ENCODE data around the gene ZNF408. TPM values are rescaled to one million over a fixed set of nuclear protein-coding genes. Genes with fewer than 3 reads are reported as not detected.

Gene ZNF408
- total and polyA plus RNA-seq, 2 of the 13 experiments (the other 11 are each of a cell fraction or from before 2014, with no cell fraction given): 11.2 to 12.5 TPM

DNA sequence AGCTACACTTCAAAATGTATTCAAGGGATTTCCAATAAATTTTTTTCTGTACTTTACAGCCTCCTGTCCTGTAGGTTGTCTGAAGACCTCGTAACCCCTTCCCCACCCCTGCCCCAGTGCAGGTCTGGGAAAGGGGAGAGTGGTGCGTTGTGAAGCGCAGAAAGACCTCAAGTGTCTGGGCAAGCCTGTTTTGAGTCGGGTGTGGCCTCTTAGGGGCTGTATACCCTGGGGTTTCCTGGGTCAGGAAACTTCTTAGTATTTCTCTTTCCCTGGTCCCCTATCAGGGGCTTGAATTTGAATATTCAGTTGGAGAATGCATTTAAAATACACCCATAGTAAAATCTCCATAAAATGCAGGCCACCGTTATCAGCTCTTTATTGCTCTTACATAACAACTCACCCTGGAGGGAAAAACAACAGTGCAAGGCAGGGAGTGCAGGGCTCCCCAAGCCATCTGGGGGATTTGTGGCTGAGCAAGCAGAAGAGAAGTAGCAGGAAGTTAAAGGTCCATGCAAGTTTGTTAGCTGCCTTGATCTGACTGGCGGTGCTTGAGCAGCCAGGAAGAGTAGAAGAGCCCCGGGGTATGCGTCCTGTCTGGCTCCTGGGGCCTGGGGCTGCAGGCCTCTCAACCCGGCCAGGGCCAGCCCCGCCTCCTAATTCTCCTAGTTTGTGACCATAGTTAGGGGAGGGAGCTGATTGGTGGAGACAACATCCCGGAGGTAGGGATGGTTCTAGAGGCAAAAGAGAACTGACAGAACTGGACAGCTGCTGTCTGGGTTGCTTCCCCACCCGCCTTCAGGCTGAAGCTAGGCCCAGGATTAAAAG, 26.2 kb upstream of the ZNF408 start:
- FAIRE-seq: no peak
- peak; percentile 53 for DNase-seq (ENCODE audit: low spot score)
- 55% methylated on average over 12 of the region's 12 CpGs for WGBS (ENCODE audit: low lambda C conversion rate)
- Histone ChIP-seq H3K27me3 (ENCODE audit: control insufficient read depth in 1 of 2, insufficient read depth in 2 of 2, low read length in 2 of 2) (no peaks in the 10 kb centered on the region), H3K9ac (ENCODE audit: insufficient read depth, low read depth, low read length) (peak overlapping the region; percentile 45; the same call in 1 of the 2 replicates), H3K27ac (ENCODE audit: extremely low read length, insufficient read depth, low read length) (peak overlapping the region; percentile 67), H3K79me2 (ENCODE audit: insufficient read depth, low read length) (no peaks in the 10 kb centered on the region), H2AFZ (ENCODE audit: low read length) (no peak overlapping the region), H3K9me3 (ENCODE audit: low read length) (no peaks in the 10 kb centered on the region), H4K20me1 (ENCODE audit: insufficient read depth, low read length) (no peaks in the 10 kb centered on the region), H3K4me3 (replicated peaks in 1 of 3; ENCODE audit: insufficient read depth in 1 of 3, low read depth in 2 of 3, low read length in 3 of 3) (peak overlapping the region in 1 of 3 experiments; percentile 19; a peak in 2 of 6 replicates), H3K36me3 (replicated peaks in 1 of 2; ENCODE audit: control insufficient read depth in 1 of 2, insufficient read depth in 2 of 2, low read length in 2 of 2) (peaks cover 41 to 55% of the 10 kb centered on the region in 2 experiments), H3K4me2 (ENCODE audit: low read depth, low read length) (peak overlapping the region; percentile 73), H3K4me1 (ENCODE audit: insufficient read depth, low read length) (peaks cover 27% of the 10 kb centered on the region)
- in situ Hi-C loops (cut with HindIII; ENCODE audit: extremely low pct_ligation_motif_present, low pct_unique_long_range_greater_than_20kb) (no loop called here), intact Hi-C loops (cut with micrococcal nuclease; ENCODE audit: unreplicated experiment) (loop anchor here (5.0 kb wide), 1 partner anchor 43 kb away; the partner anchor contains the start of gene F2)
- CTCF ChIA-PET (ENCODE audit: low intra/inter-chr PET ratio, low total read pairs): no interaction called here
- POLR2A ChIA-PET: interaction anchor here (0.6 to 2.3 kb wide), 14 partner anchors 9 to 152 kb away, joined by 3 to 22 read pairs (median 3); partner anchors contain the start of genes AMBRA1, ARHGAP1, F2 and ZNF408
- BruUV-seq (replicated peaks): no TSS peak
- ATAC-seq: peak; percentile 68
- TF ChIP-seq HDAC1 (CRISPR knock-in tag; IDR thresholded peaks at IDR 0.05) (0 out of 2 replicates have a peak, but pooled peaks have one; percentile 30), NONO (IDR thresholded peaks at IDR 0.05) (no peak), NONO (CRISPR knock-in tag; conservative IDR thresholded peaks at IDR 0.05) (0 out of 2 replicates have a peak, but pooled peaks have one; percentile 13), NFKB2 (CRISPR knock-in tag; IDR thresholded peaks at IDR 0.05; ENCODE audit: borderline replicate concordance) (no peak), NFE2 (CRISPR knock-in tag; IDR thresholded peaks at IDR 0.05) (no peak), NCOA2 (CRISPR knock-in tag; IDR thresholded peaks at IDR 0.05) (0 out of 2 replicates have a peak, but pooled peaks have one; percentile 7), KDM5A (IDR thresholded peaks at IDR 0.05; ENCODE audit: borderline replicate concordance, low read length) (0 out of 2 replicates have a peak, but pooled peaks have one; percentile 22)
- TF ChIP-seq, protein P1, sequence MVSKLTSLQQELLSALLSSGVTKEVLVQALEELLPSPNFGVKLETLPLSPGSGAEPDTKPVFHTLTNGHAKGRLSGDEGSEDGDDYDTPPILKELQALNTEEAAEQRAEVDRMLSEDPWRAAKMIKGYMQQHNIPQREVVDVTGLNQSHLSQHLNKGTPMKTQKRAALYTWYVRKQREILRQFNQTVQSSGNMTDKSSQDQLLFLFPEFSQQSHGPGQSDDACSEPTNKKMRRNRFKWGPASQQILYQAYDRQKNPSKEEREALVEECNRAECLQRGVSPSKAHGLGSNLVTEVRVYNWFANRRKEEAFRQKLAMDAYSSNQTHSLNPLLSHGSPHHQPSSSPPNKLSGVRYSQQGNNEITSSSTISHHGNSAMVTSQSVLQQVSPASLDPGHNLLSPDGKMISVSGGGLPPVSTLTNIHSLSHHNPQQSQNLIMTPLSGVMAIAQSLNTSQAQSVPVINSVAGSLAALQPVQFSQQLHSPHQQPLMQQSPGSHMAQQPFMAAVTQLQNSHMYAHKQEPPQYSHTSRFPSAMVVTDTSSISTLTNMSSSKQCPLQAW (CRISPR knock-in tag; IDR thresholded peaks at IDR 0.05): no peak
- TF ChIP-seq, protein P2, sequence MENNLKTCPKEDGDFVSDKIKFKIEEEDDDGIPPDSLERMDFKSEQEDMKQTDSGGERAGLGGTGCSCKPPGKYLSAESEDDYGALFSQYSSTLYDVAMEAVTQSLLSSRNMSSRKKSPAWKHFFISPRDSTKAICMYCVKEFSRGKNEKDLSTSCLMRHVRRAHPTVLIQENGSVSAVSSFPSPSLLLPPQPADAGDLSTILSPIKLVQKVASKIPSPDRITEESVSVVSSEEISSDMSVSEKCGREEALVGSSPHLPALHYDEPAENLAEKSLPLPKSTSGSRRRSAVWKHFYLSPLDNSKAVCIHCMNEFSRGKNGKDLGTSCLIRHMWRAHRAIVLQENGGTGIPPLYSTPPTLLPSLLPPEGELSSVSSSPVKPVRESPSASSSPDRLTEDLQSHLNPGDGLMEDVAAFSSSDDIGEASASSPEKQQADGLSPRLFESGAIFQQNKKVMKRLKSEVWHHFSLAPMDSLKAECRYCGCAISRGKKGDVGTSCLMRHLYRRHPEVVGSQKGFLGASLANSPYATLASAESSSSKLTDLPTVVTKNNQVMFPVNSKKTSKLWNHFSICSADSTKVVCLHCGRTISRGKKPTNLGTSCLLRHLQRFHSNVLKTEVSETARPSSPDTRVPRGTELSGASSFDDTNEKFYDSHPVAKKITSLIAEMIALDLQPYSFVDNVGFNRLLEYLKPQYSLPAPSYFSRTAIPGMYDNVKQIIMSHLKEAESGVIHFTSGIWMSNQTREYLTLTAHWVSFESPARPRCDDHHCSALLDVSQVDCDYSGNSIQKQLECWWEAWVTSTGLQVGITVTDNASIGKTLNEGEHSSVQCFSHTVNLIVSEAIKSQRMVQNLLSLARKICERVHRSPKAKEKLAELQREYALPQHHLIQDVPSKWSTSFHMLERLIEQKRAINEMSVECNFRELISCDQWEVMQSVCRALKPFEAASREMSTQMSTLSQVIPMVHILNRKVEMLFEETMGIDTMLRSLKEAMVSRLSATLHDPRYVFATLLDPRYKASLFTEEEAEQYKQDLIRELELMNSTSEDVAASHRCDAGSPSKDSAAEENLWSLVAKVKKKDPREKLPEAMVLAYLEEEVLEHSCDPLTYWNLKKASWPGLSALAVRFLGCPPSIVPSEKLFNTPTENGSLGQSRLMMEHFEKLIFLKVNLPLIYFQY (CRISPR knock-in tag; IDR thresholded peaks at IDR 0.05; ENCODE audit: borderline replicate concordance): no peak
- TF ChIP-seq, protein P3, sequence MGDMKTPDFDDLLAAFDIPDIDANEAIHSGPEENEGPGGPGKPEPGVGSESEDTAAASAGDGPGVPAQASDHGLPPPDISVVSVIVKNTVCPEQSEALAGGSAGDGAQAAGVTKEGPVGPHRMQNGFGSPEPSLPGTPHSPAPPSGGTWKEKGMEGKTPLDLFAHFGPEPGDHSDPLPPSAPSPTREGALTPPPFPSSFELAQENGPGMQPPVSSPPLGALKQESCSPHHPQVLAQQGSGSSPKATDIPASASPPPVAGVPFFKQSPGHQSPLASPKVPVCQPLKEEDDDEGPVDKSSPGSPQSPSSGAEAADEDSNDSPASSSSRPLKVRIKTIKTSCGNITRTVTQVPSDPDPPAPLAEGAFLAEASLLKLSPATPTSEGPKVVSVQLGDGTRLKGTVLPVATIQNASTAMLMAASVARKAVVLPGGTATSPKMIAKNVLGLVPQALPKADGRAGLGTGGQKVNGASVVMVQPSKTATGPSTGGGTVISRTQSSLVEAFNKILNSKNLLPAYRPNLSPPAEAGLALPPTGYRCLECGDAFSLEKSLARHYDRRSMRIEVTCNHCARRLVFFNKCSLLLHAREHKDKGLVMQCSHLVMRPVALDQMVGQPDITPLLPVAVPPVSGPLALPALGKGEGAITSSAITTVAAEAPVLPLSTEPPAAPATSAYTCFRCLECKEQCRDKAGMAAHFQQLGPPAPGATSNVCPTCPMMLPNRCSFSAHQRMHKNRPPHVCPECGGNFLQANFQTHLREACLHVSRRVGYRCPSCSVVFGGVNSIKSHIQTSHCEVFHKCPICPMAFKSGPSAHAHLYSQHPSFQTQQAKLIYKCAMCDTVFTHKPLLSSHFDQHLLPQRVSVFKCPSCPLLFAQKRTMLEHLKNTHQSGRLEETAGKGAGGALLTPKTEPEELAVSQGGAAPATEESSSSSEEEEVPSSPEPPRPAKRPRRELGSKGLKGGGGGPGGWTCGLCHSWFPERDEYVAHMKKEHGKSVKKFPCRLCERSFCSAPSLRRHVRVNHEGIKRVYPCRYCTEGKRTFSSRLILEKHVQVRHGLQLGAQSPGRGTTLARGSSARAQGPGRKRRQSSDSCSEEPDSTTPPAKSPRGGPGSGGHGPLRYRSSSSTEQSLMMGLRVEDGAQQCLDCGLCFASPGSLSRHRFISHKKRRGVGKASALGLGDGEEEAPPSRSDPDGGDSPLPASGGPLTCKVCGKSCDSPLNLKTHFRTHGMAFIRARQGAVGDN (CRISPR knock-in tag; IDR thresholded peaks at IDR 0.05): peak; percentile 63
- TF ChIP-seq, protein P4, sequence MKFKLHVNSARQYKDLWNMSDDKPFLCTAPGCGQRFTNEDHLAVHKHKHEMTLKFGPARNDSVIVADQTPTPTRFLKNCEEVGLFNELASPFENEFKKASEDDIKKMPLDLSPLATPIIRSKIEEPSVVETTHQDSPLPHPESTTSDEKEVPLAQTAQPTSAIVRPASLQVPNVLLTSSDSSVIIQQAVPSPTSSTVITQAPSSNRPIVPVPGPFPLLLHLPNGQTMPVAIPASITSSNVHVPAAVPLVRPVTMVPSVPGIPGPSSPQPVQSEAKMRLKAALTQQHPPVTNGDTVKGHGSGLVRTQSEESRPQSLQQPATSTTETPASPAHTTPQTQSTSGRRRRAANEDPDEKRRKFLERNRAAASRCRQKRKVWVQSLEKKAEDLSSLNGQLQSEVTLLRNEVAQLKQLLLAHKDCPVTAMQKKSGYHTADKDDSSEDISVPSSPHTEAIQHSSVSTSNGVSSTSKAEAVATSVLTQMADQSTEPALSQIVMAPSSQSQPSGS (CRISPR knock-in tag; IDR thresholded peaks at IDR 0.05): 0 out of 2 replicates have a peak, but pooled peaks have one; percentile 13
